Tibial artery (tissue), 4 donors: ENCODE measurements around the gene AKT2.

Source experiments
- DNase-seq, 2 donors: peaks; one replicate each; pipeline ENCODE4 v3.0.0-alpha.2; 2019
- H3K27ac ChIP-seq, 2 donors: fragments of 200-600 bp; sonication (generic) in 1 of 2; 1 replicate in 1 of 2; 2 replicates in 1 of 2; pipeline ENCODE4 v1.5.1; 2018 to 2019; ENCODE audit warnings: mild to moderate bottlenecking in 1 of 2
- H3K27me3 ChIP-seq, 2 donors: fragments of 200-600 bp; sonication (generic) in 1 of 2; one replicate each; pipeline versions ENCODE4 v1.5.1 to v1.6.0; 2016 to 2019
- H3K36me3 ChIP-seq, 3 donors: fragments of 200-600 bp; sonication (generic) in 2 of 3; one replicate each; pipeline ENCODE4 v1.5.1; 2016 to 2019; ENCODE audit warnings: mild to moderate bottlenecking in 2 of 3
- H3K4me1 ChIP-seq, 4 donors: fragments of 200-600 bp; sonication (generic) in 2 of 4; 1 replicate in 3 of 4; 2 replicates in 1 of 4; pipeline ENCODE4 v1.5.1; 2016 to 2019
- H3K4me3 ChIP-seq, 2 donors: fragments of 200-600 bp; sonication (generic) in 1 of 2; 1 replicate in 1 of 2; 2 replicates in 1 of 2; pipeline ENCODE4 v1.5.1; 2018 to 2019; ENCODE audit warnings: mild to moderate bottlenecking in 2 of 2
- H3K9me3 ChIP-seq, 3 donors: fragments of 200-600 bp; sonication (generic) in 1 of 3; one replicate each; pipeline ENCODE4 v1.5.1; 2016 to 2019
- CTCF ChIP-seq, 2 experiments: fragments of 200-600 bp in 1 of 2; fragments of 450-650 bp in 1 of 2; IDR thresholded peaks; one replicate each; pipeline ENCODE4 v1.5.1; 2017 to 2019; ENCODE audit warnings: antibody characterized with exemption in 2 of 2, mild to moderate bottlenecking in 1 of 2, moderate library complexity in 1 of 2
- intact Hi-C: fragments of 100-400 bp; cut with DNase I; formaldehyde crosslinking; loops from one replicate; pipeline ENCODE4 v1.15.0; 2023; ENCODE audit warnings: low total_unique reads

AKT2 gene

GRCh38 chr19:40239415-40240226 is 45.5 kb downstream of the AKT2 start:
- peak in 1 of 2 donors; percentile 50 for DNase-seq
- intact Hi-C loops, result no loop called here
- Histone ChIP-seq H3K36me3 (peaks cover 75 to 81% (median 79%) of the 10 kb centered on the region in 3 donors), H3K4me1 (peaks cover 0 to 15% (median 0%) of the 10 kb centered on the region in 4 donors), H3K9me3 (no peaks in the 10 kb centered on the region), H3K27me3 (no peaks in the 10 kb centered on the region), H3K4me3 (no peak overlapping the region), H3K27ac (no peak overlapping the region)
- no peak for TF ChIP-seq CTCF (IDR thresholded peaks at IDR 0.05)

GRCh38 chr19:40238775-40239174 is 46.4 kb downstream of the AKT2 start:
- Histone ChIP-seq H3K27me3 (no peaks in the 10 kb centered on the region), H3K36me3 (peaks cover 77 to 90% (median 86%) of the 10 kb centered on the region in 3 donors), H3K4me1 (peaks cover 0 to 15% (median 0%) of the 10 kb centered on the region in 4 donors), H3K27ac (no peak overlapping the region), H3K9me3 (no peaks in the 10 kb centered on the region), H3K4me3 (no peak overlapping the region)
- intact Hi-C loops, result no loop called here
- no peak for TF ChIP-seq CTCF (IDR thresholded peaks at IDR 0.05)
- no peak for DNase-seq

GRCh38 chr19:40237791-40238190 is 47.4 kb downstream of the AKT2 start:
- Histone ChIP-seq H3K27ac (no peak overlapping the region), H3K27me3 (no peaks in the 10 kb centered on the region), H3K4me1 (peaks cover 0 to 14% (median 0%) of the 10 kb centered on the region in 4 donors), H3K36me3 (peaks cover 77 to 100% (median 95%) of the 10 kb centered on the region in 3 donors), H3K9me3 (no peaks in the 10 kb centered on the region), H3K4me3 (no peak overlapping the region)
- intact Hi-C loops, result no loop called here
- no peak for TF ChIP-seq CTCF (IDR thresholded peaks at IDR 0.05)
- DNase-seq, result no peak

GRCh38 chr19:40236366-40236765 is 48.8 kb downstream of the AKT2 start:
- Histone ChIP-seq H3K4me1 (no peaks in the 10 kb centered on the region), H3K9me3 (no peaks in the 10 kb centered on the region), H3K4me3 (no peak overlapping the region), H3K36me3 (peaks cover 65 to 91% (median 88%) of the 10 kb centered on the region in 3 donors), H3K27ac (no peak overlapping the region), H3K27me3 (no peaks in the 10 kb centered on the region)
- no peak for TF ChIP-seq CTCF (IDR thresholded peaks at IDR 0.05)
- no peak for DNase-seq
- intact Hi-C loops, result no loop called here

GRCh38 chr19:40236026-40236355 is 49.2 kb downstream of the AKT2 start:
- TF ChIP-seq CTCF (IDR thresholded peaks at IDR 0.05), result no peak
- DNase-seq, result no peak
- Histone ChIP-seq H3K27me3 (no peaks in the 10 kb centered on the region), H3K9me3 (no peaks in the 10 kb centered on the region), H3K4me3 (no peak overlapping the region), H3K4me1 (no peaks in the 10 kb centered on the region), H3K27ac (no peak overlapping the region), H3K36me3 (peaks cover 62 to 87% (median 86%) of the 10 kb centered on the region in 3 donors)
- intact Hi-C loops, result no loop called here
